HFF-Myc (cell line): ENCODE results near the gene EMILIN2.
"Not testable (repeated sequence)": the region's sequence is repeated elsewhere in the genome, so short reads cannot be mapped to it uniquely, and the experiment has no call there.

Source experiments
- DNase-seq: peaks from one replicate; pipeline ENCODE4 v3.0.0-alpha.2; 2011; ENCODE audit warnings: low read depth; ENCODE audit errors: extremely low read depth
- H3K4me3 ChIP-seq: replicated peaks from 2 replicates; pipeline ENCODE4 v1.5.1; 2011; ENCODE audit warnings: low read depth, mild to moderate bottlenecking, control low read depth, low read length
- TF ChIP-seq, protein P1 (sequence below): IDR thresholded peaks from 2 replicates; pipeline ENCODE4 v1.5.1; 2012; ENCODE audit warnings: mild to moderate bottlenecking, low read depth, low read length, control low read depth; ENCODE audit errors: missing control alignments

Gene EMILIN2

GRCh38 chr18:2825613-2826175 lies 21.1 kb upstream of the EMILIN2 start:
- TF ChIP-seq, protein P1, sequence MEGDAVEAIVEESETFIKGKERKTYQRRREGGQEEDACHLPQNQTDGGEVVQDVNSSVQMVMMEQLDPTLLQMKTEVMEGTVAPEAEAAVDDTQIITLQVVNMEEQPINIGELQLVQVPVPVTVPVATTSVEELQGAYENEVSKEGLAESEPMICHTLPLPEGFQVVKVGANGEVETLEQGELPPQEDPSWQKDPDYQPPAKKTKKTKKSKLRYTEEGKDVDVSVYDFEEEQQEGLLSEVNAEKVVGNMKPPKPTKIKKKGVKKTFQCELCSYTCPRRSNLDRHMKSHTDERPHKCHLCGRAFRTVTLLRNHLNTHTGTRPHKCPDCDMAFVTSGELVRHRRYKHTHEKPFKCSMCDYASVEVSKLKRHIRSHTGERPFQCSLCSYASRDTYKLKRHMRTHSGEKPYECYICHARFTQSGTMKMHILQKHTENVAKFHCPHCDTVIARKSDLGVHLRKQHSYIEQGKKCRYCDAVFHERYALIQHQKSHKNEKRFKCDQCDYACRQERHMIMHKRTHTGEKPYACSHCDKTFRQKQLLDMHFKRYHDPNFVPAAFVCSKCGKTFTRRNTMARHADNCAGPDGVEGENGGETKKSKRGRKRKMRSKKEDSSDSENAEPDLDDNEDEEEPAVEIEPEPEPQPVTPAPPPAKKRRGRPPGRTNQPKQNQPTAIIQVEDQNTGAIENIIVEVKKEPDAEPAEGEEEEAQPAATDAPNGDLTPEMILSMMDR: no peak
- H3K4me3 ChIP-seq: no peak overlapping the region
- no peak for DNase-seq

DNA sequence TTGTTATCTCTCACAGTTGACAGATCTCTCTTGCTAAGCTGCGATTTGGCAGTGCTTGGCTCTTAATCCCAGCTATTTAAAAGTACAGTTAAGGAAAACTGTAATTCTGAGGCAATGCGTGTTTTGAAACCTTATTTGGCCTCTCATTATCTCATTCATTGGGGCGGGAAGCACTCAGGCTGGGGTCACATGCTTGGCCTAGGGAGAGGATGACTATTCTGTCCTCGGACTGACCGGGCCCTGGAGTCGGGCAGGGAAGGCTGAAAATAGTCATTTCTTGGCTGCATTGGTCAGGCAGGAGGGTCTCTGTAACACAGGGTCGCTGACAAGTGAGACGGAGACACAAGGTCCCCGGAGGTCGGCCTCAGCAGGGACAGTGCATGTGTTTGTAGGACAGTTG lies 20.2 kb upstream of the EMILIN2 start:
- H3K4me3 ChIP-seq: no peak overlapping the region
- TF ChIP-seq, protein P1: no peak
- DNase-seq: no peak

DNA sequence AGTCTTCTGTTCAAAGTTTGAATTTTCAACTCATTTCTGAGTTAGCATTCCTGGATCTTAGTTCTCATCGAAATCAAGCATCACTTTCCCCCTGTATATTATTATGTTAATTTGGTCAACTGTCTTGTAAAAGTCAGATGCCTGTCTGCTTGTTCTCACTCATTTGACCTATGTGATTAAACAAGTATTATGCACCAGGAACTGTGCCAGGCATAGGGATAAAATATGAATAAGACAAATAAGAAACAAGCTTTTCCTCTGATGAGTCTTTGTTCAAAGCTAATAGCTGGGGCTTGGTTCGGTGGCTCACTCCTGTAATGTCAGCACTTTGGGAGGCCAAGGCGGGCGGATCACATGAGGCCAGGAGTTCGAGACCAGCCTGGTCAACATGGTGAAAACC lies 19.7 kb upstream of the EMILIN2 start:
- TF ChIP-seq, protein P1: no peak

DNA sequence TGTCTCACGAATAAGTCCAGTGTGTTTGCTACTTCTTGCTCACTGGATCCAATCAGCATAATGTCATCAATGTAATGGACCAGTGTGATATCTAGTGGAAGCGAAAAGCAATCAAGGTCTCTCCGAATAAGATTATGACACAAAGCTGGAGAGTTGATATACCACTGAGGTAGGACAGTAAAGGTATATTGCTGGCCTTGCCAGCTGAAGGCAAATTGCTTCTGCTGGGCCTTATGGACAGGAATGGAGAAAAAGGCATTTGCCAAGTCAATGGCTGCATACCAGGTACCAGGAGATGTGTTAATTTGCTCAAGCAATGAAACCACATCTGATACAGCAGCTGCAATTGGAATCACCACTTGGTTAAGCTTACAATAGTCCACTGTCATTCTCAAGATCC lies 10.7 kb upstream of the EMILIN2 start:
- not testable (repeated sequence) for H3K4me3 ChIP-seq, DNase-seq

More for the DNA sequence above, 19.7 kb upstream of the EMILIN2 start:
- H3K4me3 ChIP-seq: no peak overlapping the region
- DNase-seq: no peak

DNA sequence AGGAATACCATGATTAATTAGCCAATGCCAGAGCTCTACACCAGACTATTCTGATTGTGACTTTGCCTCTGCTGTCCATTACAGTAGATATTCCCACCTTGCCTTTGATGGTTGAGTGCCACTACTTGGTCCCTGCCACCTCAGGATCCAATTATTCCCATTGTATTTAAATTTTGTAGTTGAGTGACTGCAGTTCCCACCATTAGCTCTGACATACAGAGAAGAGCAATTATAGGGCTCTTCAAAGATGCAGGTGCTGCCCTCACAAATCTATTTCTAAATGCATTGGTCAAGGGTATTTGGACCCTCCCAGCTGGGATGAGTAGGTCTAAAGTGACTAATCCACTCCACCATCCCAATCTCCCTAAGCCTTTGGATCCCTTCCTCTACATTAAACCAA lies 9.5 kb upstream of the EMILIN2 start:
- not testable (repeated sequence) for H3K4me3 ChIP-seq, DNase-seq

GRCh38 chr18:2839202-2839601 lies 7.6 kb upstream of the EMILIN2 start:
- DNase-seq: no peak
- H3K4me3 ChIP-seq: no peak overlapping the region
- TF ChIP-seq, protein P1: no peak

- no peak overlapping the region for H3K4me3 ChIP-seq
- TF ChIP-seq, protein P1: no peak
- DNase-seq: no peak
These were observed 6.3 kb upstream of the EMILIN2 start for GRCh38 chr18:2840521-2840920.

GRCh38 chr18:2843146-2843545 lies 3.7 kb upstream of the EMILIN2 start:
- no peak overlapping the region for H3K4me3 ChIP-seq
- TF ChIP-seq, protein P1: no peak
- no peak for DNase-seq
